NCI-H1417 treated with DMSO at 0.1 percent for 48 hours (cell line): ENCODE results near the gene IER2.
A peak's percentile ranks its signal among the peaks of the same experiment; 100 is the strongest.
"Not testable (repeated sequence)": the region's sequence is repeated elsewhere in the genome, so short reads cannot be mapped to it uniquely, and the experiment has no call there.

Experiments
- DNase-seq: peaks from one replicate; lab custom pipeline; 2025; lab: John Stamatoyannopoulos, UW

IER2 gene

GRCh38 chr19:13139633-13140311 lies 10.4 kb upstream of the IER2 start:
- DNase-seq, result no peak

- DNase-seq, result no peak
Observed at GRCh38 chr19:13146763-13147563, 3.2 kb upstream of the IER2 start.

DNA sequence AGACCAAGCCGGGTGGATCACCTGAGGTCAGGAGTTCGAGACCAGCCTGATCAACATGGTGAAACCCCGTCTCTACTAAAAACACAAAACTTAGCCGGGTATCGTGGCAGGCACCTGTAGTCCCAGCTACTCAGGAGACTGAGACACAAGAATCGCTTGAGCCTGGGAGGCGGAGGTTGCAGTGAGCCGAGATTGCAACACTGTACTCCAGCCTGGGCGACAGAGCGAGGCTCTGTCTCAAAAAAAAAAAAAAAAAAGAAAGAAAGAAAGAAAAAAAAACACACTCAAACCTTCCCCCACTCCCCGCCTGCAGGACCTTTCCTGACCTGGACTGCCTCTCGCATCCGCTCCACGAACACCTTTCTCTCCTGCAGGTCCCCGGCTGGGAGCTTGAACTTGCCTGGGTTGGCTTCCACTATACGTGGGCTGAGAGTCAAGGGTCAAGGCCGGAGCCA lies 1.0 kb upstream of the IER2 start:
- not testable (repeated sequence) for DNase-seq

DNA sequence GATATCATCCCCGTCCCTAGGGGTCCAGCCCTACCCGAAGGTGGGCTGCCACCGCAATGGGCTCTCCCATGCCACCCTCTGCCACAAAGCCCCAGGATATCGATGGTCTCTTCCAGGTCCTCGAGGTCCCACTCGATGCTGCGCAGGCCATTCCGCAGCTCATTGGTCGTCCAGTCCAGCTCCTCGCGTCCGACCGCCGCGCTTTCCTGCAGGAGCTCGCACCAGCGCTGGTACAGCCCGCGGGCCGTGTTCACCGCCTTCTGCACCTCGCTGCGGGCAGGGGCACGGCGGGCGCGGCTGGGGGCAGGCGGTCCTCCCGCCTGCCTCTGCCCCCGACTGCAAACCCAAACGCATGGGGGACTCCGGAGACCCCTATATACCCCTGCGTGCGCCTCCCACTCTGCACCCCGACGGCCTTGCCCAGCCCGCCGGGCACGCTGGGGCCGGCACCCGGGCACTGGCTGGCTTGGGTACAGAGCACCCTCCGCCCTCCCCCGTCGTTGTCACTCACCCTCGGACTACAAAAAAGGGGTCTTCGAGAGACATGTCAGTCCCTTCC lies 504 bp upstream of the IER2 start:
- no peak for DNase-seq

- no peak for DNase-seq
Observed at GRCh38 chr19:13150931-13151604, 857 bp downstream of the IER2 start.

- peak; percentile 94 for DNase-seq
Observed at GRCh38 chr19:13151605-13152355, 1.6 kb downstream of the IER2 start.

GRCh38 chr19:13152356-13152973 lies 2.3 kb downstream of the IER2 start:
- no peak for DNase-seq

- DNase-seq, result peak; percentile 93
Observed at GRCh38 chr19:13152974-13153568, 2.9 kb downstream of the IER2 start.

DNA sequence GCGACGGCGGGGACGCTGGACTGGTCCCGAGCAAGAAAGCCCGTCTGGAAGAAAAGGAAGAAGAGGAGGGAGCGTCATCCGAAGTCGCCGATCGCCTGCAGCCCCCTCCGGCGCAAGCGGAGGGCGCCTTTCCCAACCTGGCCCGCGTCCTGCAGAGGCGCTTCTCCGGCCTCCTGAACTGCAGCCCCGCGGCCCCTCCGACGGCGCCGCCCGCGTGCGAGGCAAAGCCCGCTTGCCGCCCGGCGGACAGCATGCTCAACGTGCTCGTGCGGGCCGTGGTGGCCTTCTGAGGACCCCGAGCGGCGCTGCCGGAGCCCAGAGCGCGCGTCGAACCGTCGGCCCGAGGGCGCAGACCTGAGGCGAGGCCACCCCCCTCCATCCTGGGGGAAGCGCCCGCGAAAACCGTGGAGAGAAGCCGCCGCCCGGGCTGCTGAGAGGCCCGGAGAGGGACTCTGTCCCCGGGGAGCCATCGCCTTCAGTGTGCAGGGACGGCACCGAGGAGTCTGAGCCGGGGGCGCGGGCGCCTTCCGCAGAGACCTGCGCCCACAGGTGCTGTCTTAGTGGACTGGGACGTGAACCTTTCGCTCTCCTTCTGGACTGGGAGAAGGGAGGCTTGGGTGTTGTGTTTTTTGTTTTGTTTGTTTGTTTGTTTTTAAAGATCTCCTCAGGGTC lies 3.5 kb downstream of the IER2 start:
- no peak for DNase-seq

GRCh38 chr19:13154241-13154778 lies 4.1 kb downstream of the IER2 start:
- no peak for DNase-seq

DNA sequence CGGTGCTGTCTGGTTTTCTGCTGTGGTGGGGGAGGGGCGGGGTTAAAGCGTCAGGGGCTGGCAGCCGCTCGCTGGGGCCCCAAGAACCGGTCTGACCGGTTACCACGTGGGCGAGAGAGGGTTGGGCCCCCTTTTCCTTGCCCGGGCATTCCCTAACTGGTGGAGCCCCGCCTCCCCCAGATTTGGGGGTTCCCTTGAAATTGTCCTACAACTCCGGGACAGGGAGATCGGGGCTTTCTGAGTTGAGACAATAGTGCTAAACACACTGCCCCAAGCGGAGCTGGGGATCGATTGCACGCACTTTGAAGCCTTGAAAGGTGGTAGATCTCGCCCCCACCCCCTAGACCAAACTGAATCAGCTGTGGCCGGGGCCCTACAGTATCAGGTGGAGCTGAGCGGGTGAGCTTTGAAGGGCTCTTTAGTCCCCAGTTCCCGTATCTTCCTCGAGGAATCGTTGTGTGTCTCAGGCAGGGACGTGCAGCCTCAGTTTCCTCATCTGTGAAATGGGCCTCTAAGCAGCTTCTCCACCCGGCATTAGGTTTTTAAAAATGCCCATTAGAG lies 4.8 kb downstream of the IER2 start:
- DNase-seq, result peak; percentile 32

GRCh38 chr19:13155472-13156359 lies 5.5 kb downstream of the IER2 start:
- DNase-seq, result peak; percentile 64

GRCh38 chr19:13159713-13160112 lies 9.5 kb downstream of the IER2 start:
- DNase-seq, result no peak

- no peak for DNase-seq
Observed at GRCh38 chr19:13160557-13160956, 10.3 kb downstream of the IER2 start.

DNA sequence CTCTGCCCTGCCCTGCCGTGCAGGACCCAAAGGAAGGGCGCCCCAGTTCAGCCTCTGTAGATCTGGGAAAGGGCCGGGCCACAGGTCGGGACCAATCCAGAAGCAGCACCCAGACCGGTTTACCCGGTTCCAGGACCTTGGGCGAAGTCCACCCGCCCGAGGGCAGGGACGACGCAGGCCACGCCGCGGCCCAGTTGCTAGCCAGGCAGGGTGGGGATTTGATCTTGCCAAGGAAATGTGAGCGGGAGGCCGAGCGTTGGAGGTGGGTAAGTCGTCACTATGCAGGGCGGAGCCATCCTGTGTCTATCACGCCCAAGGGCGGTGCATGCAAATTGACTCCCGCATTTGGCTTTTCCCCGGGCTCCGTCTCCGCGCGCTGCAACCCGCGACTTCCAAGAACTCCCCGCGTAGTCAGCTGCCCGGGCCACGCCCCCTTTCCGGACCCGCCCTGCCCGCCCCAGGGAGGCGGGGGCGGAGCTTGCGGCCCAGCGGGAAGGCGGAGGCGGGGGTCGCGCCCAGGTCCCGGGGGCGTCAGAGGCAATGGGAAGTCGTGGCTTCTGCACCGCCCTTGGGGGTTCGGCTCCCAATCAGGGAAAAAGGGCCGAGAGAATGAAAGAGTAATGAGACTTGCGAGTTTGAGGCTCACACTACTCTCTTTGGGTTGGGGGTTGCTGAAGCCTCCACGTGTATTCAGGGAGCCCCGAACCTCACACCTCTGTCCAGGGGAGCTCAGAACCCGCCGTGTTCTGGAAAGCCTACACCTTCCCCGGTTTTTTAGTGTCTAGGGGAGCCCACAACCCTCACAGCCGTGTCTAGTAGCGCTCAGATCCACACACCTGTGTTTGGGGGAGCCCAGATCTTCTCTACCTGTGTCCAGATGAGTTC lies 12.8 kb downstream of the IER2 start:
- peak; percentile 79 for DNase-seq

DNA sequence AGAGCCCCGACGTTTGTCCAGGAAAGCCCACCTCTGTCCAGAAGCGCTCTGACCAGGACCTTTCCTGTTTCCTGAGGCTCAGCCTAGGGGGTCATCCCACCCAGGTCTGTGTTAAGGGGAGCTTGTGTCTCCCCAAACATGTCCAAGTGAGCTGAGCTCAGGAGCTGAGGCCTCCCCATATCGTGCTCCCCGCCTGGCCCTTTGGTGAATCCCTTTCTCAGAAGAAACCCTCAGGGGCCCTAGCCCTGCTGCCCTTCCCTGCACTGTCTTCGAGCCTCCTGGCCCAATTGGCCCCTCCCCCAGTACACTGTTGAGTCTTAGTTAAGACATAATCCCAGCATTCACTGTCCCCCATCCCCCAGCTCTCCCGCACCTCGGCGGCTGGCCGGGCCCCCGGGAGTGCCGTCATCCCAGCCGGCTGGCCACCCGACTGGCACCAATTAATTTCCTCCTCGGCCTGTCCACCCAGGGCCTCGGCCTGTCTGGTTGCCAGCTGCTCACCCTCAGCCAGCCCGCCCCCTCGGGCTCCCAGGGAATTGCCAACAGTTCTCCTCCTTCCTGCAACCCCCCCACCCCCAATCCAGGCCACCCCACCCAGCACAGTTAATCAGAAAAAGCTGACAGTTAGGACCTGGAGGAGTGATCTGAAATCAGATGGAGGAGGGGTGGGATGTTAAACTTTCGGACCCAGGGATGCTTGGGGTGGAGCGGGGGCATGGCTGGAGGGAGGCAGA lies 13.6 kb downstream of the IER2 start:
- DNase-seq, result peak; percentile 23
